SK-N-DZ (cell line): Measurements from ENCODE around the gene RRP36.

ENCODE experiments used
- DNase-seq: peaks from one replicate; pipeline ENCODE4 v3.0.0-alpha.2; 2015; ENCODE audit warnings: low spot score

The RRP36 gene

GRCh38 chr6:43061861-43062260 lies 40.4 kb downstream of the RRP36 start:
- DNase-seq: no peak

GRCh38 chr6:43062818-43063217 lies 41.4 kb downstream of the RRP36 start:
- no peak for DNase-seq

GRCh38 chr6:43070028-43070632 lies 48.7 kb downstream of the RRP36 start:
- peak; percentile 65 for DNase-seq

- DNase-seq: no peak
These were observed 53.6 kb downstream of the RRP36 start for GRCh38 chr6:43074847-43075669.

- peak; percentile 86 for DNase-seq
These were observed 54.4 kb downstream of the RRP36 start, which contains the start of gene PTK7 for GRCh38 chr6:43075670-43076463. PTK7 (plus strand) TSS chr6:43076314; CDS start chr6:43076489, 175 bp downstream.

GRCh38 chr6:43076464-43077332 lies 55.3 kb downstream of the RRP36 start:
- DNase-seq: peak; percentile 62

- DNase-seq: no peak
These were observed 55.9 kb downstream of the RRP36 start for GRCh38 chr6:43077333-43077809.

- DNase-seq: no peak
These were observed 56.6 kb downstream of the RRP36 start for GRCh38 chr6:43077981-43078511.

GRCh38 chr6:43078691-43079090 lies 57.3 kb downstream of the RRP36 start:
- DNase-seq: no peak
